GM18508 (cell line): ENCODE data around the gene CAMTA1.

Source experiments
- ATAC-seq: cut with Tn5 transposase; IDR thresholded peaks from one replicate; pipeline ENCODE4 v1.9.1; 2021; ENCODE audit warnings: moderate number of reproducible peaks; ENCODE audit not compliant: insufficient read depth, unreplicated experiment

The CAMTA1 gene

DNA sequence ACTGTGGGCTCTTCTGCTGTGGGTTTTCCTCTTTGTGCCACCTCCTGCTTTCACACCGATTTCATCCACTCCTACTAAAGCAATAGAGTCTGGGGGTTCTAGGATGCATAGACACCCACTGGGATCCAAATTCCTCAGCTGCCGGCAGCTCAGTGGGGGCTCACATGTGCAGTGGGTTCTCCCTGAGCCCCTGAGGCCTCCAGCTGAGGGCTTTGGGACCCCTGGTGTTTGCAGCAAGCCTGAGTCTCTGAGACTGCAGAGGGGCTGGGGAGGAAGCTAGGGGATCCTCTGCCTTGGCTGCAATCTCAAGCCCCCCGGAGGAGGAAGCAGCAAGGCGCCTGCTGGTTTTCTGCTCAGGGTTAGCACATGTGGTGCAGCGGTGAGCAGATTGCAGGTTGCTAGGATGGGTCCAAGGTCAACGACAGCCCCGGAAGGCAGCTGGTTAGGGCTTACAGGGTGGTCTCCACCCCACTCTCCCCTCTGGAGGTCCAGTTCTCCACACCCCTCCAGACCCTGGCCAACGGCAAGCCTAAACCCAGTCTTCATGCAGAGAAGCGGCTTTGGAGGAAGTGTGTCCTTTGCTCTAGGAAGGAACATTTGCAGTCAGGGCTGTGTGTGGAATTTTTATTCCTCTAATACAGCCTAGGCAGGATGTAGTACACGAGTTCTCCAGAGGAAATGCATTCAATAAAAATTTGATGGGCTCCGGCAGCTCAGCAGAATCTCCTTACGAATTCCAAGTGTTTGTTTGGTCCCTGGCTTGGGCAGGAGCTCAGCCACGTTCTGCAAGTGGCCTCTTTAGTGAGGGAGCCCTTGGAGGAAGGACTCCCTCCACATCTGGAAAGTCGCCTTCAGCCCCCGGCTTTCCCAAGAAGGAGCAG, 716.7 kb downstream of the CAMTA1 start:
- ATAC-seq, result no peak

DNA sequence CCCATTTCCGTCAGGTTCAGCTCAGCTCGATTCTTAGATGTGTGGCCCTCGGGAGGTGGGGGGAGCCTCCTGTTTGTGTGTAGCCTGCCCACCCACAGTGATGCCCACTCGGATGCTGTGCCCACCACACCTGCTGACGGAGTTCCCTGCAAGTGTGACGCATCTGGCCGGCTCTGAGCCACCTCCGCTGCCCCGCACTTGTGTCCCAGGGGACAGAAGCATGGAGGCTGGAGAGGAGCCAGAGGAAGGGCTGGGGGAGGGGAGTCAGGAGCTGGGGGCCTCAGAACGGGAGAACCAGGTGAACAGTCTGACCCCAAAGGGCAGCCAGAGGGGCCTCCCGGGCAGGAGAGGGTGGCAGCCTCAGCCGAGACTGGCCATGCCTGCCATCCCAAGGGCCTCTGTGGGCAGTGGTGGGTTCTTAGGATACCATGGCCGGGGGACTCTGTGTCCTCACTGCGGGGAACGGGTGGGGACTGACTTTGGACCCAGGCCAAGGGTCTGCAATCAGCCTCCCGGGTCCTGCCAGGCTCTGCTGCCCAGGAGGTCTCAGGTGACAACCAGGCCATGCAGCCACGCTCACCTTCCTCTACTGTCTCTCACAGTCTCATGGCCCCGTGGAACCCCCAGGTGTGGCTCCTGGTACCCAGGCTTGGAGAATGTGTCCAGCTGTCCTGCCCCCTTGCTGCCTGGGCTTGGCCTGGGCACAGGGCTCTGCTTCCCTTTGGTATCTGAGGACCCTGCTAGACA, 718.6 kb downstream of the CAMTA1 start:
- no peak for ATAC-seq

- ATAC-seq, result no peak
Observed at GRCh38 chr1:7504438-7504720, 719.1 kb downstream of the CAMTA1 start.

DNA sequence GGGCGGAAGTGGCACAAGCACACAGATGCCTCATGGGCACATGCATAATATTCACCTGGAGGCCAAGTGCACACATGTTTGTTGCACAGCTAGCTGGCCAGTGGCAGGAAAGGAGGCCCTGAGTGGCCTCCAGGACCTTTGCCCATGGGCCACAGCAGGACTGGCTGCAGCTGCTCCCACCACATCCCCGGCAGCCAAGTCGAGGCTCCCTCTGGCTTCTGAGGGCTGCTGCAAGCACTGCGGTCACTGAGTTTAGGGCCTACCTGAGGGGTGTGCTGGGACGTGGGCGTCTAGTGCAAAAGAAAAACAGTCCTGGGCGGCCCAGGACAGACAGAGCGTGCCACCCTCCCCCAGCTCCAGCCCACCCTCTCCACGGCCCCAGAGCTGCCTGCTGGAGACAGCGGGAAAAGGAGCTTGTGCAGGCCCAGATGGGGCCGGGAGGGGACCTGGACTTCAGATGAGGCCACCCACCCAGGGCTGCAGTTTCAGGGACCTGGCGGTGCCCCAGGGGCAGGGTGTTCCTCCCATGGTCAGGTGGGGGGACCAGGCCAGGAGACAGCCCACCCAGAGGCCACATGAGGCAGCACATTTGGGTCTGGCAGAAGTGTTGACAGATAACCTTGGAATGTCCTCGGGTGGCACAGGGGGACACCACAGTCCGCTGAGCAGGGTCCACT, 720.0 kb downstream of the CAMTA1 start:
- no peak for ATAC-seq

DNA sequence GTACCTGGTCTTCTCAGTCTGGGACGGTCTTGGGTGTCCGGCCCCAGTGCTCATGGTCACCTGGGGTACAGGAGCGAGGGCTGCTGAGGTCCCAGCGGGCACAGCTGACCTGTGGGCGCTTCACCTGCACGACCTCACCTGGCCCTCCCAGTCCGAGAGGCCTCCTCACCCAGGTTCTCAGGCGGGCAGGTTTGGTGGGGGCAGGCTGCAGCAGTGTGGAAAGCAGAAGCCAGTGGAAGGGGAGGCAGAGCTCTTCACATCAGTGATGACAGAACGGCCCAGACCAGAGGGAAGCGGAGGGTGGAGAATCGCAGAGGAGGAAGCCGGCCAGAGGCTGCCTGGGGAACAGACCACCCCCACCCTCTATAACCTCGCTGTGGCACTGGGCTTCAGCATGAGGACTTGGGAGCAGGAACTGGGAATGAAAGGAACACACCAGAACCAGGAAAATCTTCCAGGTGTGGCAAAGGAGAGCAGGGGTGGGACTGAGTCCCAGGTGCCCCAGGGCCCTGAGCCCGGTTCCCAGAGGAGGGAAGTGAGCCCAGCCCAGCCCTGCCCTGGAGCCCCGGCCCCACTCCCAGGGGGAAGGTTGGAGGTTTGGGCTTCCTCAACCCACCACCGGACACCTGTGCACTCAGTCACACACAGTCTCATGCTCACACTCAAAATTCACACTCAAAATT, 720.7 kb downstream of the CAMTA1 start:
- ATAC-seq, result no peak

DNA sequence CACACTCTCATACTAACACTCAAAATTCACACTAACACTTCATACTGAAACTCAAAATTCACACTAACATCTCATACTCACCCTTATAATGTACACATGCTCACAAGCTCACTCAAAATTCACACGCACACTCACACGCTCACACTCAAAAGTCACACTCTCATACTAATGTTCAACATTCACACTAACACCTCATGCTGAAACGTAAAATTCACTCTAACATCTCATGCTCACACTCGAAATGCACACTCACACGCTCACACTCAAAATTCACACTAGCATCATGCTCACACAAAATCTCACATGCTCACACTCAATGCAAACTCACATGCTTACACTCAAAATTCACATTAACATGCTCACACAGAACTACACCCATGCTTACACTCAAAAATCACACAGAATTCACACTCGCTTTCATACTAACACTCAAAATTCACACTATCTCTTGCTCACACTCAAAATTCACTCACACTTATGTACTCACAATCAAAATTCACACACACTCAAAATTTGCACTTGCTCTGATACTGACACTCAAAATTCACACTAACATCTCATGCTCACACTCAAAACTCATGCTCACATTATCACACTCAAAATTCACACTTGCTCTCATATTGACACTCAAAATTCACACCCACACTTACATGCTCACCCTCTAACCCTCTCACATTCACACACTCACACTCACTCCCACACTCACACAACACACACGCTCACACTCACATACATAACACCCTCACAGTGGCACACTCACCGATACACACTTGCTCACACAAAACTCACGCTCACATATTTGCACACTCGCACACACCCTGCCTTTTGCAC, 721.4 kb downstream of the CAMTA1 start:
- ATAC-seq, result no peak

- ATAC-seq, result no peak
Observed at GRCh38 chr1:7507285-7508019, 722.2 kb downstream of the CAMTA1 start.

- ATAC-seq, result no peak
Observed at GRCh38 chr1:7508052-7508933, 723.0 kb downstream of the CAMTA1 start.

DNA sequence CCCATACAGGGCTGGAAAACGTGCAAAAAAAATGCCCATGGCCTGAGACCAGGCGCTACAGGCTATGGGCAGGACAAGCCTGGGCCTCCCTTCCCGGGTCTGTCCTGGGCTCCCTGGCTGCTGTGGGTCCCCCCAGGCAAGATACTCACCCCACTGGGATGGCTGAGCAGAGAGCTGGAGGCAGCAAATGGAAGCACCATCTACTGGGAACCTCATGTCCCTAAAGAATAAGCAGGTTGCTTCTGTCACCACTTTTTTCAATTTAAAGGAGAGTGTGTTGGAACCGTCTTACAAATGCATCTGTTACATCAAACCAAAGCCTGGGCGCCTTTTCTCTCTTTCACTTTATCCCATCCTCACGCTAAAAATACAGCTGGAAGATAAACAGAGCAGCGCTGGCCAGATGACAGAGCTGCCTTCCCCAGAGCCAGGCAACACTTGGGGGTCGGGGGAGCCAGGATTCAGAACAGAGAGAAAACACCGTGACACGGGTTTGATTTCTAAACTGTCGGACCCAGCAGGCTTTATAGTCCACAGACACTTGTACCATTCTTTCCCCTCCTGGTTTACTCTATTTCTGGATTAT, 723.8 kb downstream of the CAMTA1 start:
- ATAC-seq, result no peak

DNA sequence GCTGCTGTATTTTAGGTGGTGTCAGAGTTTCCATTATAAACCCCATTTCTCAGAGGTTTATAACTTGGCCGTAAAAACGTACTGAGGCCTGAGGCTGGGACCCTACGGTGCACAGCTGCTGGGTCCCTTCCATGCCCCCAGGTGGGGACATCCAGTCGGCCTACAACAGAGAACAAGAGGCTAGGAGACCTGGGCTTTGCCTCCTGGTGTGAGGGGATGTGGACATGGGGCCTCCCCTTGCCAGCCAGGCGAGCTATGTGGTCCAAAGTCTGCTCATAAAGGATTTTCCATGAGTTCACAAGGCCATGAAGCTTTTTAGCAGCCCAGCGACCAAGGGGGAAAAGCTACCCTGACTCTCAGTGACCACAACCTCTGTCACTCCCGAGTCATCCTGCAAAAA, 724.3 kb downstream of the CAMTA1 start:
- no peak for ATAC-seq

DNA sequence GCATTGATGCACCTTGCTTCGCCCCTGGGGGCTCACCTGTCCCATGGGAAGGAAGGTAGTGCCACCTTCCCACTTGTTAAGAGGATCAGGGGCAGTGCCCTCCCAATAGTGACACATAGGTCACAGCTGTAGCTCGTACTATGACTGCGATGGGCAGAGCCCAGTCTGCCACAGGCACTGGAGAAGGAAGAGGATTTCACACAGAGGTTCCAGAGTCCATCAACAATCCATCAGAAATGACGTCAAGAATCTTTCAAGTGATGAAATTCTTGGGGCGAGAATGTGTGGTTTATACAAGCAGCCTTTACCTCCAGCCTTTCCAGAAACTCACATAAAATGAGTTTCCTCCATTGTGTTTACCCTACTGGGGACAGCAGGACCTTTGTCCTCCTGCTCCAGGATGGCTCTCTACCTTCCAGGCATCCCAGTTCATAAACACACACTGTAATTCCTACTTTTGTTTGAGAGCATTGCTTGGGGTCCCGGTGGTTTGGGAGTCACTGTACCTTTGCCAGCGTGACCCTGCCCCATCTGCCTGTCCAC, 725.2 kb downstream of the CAMTA1 start:
- ATAC-seq, result no peak

- ATAC-seq, result no peak
Observed at GRCh38 chr1:7511381-7511780, 726.1 kb downstream of the CAMTA1 start.

DNA sequence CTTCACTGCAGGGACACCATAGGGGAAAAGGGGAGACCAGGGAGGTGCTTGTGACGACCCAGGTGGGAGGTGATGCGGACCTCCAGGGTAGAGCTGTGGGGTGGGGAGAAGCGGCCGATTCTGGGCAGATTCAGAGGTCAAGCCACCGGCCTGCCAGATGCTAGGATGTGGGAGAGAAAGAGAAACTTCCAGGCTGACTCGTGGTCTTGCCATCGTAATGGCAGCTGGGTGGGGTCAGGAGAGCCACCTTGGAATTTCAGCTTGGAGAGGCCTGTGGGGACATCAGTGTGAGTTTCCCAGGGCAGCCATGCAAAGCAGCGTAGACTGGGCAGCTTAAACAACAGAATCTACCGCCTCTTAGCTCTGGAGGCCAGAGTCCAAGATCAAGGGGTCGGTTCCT, 727.8 kb downstream of the CAMTA1 start:
- ATAC-seq, result no peak

- ATAC-seq, result no peak
Observed at GRCh38 chr1:7515175-7515574, 729.9 kb downstream of the CAMTA1 start.

DNA sequence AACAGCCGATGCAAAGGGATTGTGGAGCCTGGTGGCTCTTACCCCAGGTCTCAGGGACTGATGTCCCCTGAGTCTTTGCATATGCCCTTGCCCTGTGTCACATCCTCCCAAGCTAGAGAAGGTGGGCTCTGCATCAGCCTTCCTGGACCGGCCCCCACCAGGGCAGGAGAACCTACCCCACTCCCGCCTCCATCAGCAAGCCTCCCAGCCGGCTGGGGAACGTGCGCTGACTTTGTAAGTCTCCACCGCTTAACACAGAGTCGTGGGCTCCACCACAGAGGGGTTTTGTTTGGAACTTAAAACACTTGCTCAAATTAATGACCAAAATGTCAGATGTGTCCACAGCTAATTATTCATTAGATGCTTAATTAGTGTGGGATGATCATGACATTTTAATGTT, 730.6 kb downstream of the CAMTA1 start:
- no peak for ATAC-seq

DNA sequence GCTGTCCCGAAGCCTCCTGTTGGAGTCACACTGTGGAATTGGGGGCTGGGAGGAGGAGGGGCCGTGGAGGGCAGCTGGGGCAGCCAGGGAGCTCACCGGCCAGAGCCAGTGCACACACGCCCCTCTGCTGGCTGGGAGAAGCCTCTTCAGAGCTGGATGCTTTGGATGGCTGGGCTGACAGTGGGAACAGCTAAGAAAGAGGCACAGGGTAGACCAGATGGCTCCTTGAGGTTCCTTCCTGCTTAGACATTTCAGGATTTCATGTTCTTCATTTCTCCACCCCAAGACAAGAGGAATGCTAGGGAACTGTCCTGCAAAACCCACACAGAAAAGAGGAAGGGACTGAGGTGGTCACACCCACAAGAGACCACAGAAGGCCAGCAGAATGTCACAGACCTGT, 731.1 kb downstream of the CAMTA1 start:
- no peak for ATAC-seq

DNA sequence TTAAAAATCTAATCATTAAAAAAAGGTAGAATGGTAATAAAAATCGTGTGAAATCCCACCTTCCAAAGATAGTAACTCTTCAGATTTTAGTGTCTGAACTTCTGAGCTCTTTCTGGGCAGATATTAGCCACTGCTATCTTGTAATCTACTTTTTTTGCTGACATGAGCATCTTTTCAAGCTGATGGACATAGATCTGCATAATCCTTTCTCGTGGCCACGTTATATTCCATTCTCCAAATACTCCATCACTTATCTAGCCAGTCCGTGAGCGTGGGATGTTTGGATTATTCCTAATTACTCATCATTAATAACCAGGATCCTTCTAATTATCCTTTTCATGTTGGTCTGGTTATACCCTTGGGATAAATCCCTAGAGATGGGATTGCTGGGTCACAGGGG, 731.7 kb downstream of the CAMTA1 start:
- ATAC-seq, result no peak
